ENCODE data around the gene CELF4. TPM values are rescaled to one million over a fixed set of nuclear protein-coding genes. Genes with fewer than 3 reads are reported as not detected.

Gene CELF4
- total RNA-seq, 1 experiment from 2014 or later = 0.11 TPM

DNA sequence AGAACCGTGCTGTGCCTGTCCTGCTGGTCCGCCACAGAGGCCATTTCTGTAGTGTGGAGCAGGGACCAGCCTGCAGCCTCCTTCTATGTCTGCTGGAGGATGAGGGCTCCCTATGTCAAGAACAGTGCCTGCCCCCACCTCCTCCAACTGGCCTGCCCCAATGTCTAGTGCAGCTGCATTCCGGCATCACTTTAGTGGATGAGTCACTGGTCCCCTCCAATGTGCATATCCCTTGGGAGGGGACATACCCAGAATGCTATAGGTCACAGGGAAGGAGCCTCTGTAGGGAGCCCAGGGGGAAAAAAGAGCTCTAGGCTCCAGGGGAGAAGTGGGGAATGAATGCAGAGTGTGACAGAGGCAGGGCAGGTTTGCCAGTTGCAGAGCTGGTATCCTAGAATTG lies 219.6 kb downstream of the CELF4 start:
- ChIA-PET CTCF (no interaction called here), POLR2A (no interaction called here)
- no peaks in the 10 kb centered on the region for H3K36me3 Mint-ChIP-seq (ENCODE audit: insufficient read depth, unreplicated experiment)
- no peak overlapping the region for H3K4me3 ChIP-seq (ENCODE audit: low read depth, low read length)
- BruUV-seq (replicated peaks) = no TSS peak
- H3K9me3 Mint-ChIP-seq (ENCODE audit: unreplicated experiment) = no peaks in the 10 kb centered on the region
- no peak for TF ChIP-seq CTCF (IDR thresholded peaks at IDR 0.05; ENCODE audit: insufficient read depth in 1 of 2, low read depth in 1 of 2, low read length in 1 of 2, severe bottlenecking in 1 of 2, unreplicated experiment in 1 of 2)
- no peaks in the 10 kb centered on the region for H3K4me1 ChIP-seq
- H3K36me3 ChIP-seq (ENCODE audit: control insufficient read depth, insufficient read depth, low read length) = no peaks in the 10 kb centered on the region
- intact Hi-C loops (cut with micrococcal nuclease; ENCODE audit: unreplicated experiment) = no loop called here
- no peaks in the 10 kb centered on the region for H3K4me1 Mint-ChIP-seq (ENCODE audit: low read depth, unreplicated experiment)
- no peak overlapping the region for H3K27ac Mint-ChIP-seq (ENCODE audit: unreplicated experiment)
- no peaks in the 10 kb centered on the region for H3K27me3 ChIP-seq (replicated peaks; ENCODE audit: control insufficient read depth, insufficient read depth, low read length)
- peaks cover 8% of the 10 kb centered on the region for H3K27me3 Mint-ChIP-seq (ENCODE audit: insufficient read depth, unreplicated experiment)
- no peak overlapping the region for H3K4me3 Mint-ChIP-seq (ENCODE audit: unreplicated experiment)
- no peak for DNase-seq
- no peaks in the 10 kb centered on the region for H3K9me3 ChIP-seq

DNA sequence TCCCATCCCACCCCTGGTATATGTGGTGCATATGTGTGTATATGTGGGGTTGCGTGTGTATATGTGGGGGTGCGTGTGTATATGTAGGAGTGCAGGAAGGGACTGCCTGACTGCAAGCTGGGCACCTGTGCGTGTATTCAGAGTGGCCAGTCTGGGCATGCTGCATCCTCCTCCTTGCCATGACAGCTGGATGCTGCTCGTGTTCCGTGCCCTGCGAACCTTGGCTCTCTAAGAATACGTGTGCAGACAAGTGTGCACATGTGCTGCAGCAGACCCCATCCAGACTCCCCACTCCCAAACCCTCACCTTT lies 222.1 kb downstream of the CELF4 start:
- Mint-ChIP-seq H3K27ac (ENCODE audit: unreplicated experiment) (no peak overlapping the region), H3K27me3 (ENCODE audit: insufficient read depth, unreplicated experiment) (peaks cover 8% of the 10 kb centered on the region), H3K4me1 (ENCODE audit: low read depth, unreplicated experiment) (no peaks in the 10 kb centered on the region), H3K9me3 (ENCODE audit: unreplicated experiment) (no peaks in the 10 kb centered on the region), H3K4me3 (ENCODE audit: unreplicated experiment) (no peak overlapping the region), H3K36me3 (ENCODE audit: insufficient read depth, unreplicated experiment) (no peaks in the 10 kb centered on the region)
- no peaks in the 10 kb centered on the region for H3K4me1 ChIP-seq
- BruUV-seq (replicated peaks) = no TSS peak
- H3K27me3 ChIP-seq (replicated peaks; ENCODE audit: control insufficient read depth, insufficient read depth, low read length) = no peaks in the 10 kb centered on the region
- H3K9me3 ChIP-seq = no peaks in the 10 kb centered on the region
- TF ChIP-seq CTCF (IDR thresholded peaks at IDR 0.05; ENCODE audit: insufficient read depth in 1 of 2, low read depth in 1 of 2, low read length in 1 of 2, severe bottlenecking in 1 of 2, unreplicated experiment in 1 of 2) = no peak
- CTCF ChIA-PET = interaction anchor here (0.6 to 1.2 kb wide), 3 partner anchors 17 to 190 kb away, joined by 3 to 8 read pairs (median 6); no protein-coding TSS in a partner anchor
- DNase-seq = no peak
- POLR2A ChIA-PET = no interaction called here
- H3K36me3 ChIP-seq (ENCODE audit: control insufficient read depth, insufficient read depth, low read length) = no peaks in the 10 kb centered on the region
- H3K4me3 ChIP-seq (ENCODE audit: low read depth, low read length) = no peak overlapping the region
- intact Hi-C loops (cut with micrococcal nuclease; ENCODE audit: unreplicated experiment) = loop anchor here (2.0 to 5.0 kb wide), 2 partner anchors 39 to 194 kb away; no protein-coding TSS in a partner anchor

- Histone ChIP-seq H3K9me3 (no peaks in the 10 kb centered on the region), H3K4me3 (ENCODE audit: low read depth, low read length) (no peak overlapping the region), H3K36me3 (ENCODE audit: control insufficient read depth, insufficient read depth, low read length) (no peaks in the 10 kb centered on the region), H3K27me3 (replicated peaks; ENCODE audit: control insufficient read depth, insufficient read depth, low read length) (no peaks in the 10 kb centered on the region), H3K4me1 (no peaks in the 10 kb centered on the region)
- CTCF ChIA-PET = no interaction called here
- no peak overlapping the region for H3K4me3 Mint-ChIP-seq (ENCODE audit: unreplicated experiment)
- intact Hi-C loops (cut with micrococcal nuclease; ENCODE audit: unreplicated experiment) = loop anchor here (2.0 to 5.0 kb wide), 2 partner anchors 41 to 196 kb away; no protein-coding TSS in a partner anchor
- TF ChIP-seq CTCF (IDR thresholded peaks at IDR 0.05; ENCODE audit: insufficient read depth in 1 of 2, low read depth in 1 of 2, low read length in 1 of 2, severe bottlenecking in 1 of 2, unreplicated experiment in 1 of 2) = no peak
- H3K9me3 Mint-ChIP-seq (ENCODE audit: unreplicated experiment) = no peaks in the 10 kb centered on the region
- POLR2A ChIA-PET = no interaction called here
- BruUV-seq (replicated peaks) = no TSS peak
- H3K27ac Mint-ChIP-seq (ENCODE audit: unreplicated experiment) = no peak overlapping the region
- DNase-seq = no peak
- H3K4me1 Mint-ChIP-seq (ENCODE audit: low read depth, unreplicated experiment) = no peaks in the 10 kb centered on the region
- no peaks in the 10 kb centered on the region for H3K36me3 Mint-ChIP-seq (ENCODE audit: insufficient read depth, unreplicated experiment)
- H3K27me3 Mint-ChIP-seq (ENCODE audit: insufficient read depth, unreplicated experiment) = peaks cover 8% of the 10 kb centered on the region
These were observed 224.0 kb downstream of the CELF4 start for GRCh38 chr18:37341473-37342086.
